ENCODE results near the gene PALLD.

- TF ChIP-seq GATA2 (IDR thresholded peaks at IDR 0.05; ENCODE audit: low read depth, low read length) (no peak), GATA3 (IDR thresholded peaks at IDR 0.05; ENCODE audit: low read depth, low read length) (no peak)
Observed at GRCh38 chr4:168878623-168879022, 381.8 kb downstream of the PALLD start.
